Esophagus muscularis mucosa (tissue), 4 donors: ENCODE data around the gene GRID2. TPM values are rescaled to one million over a fixed set of nuclear protein-coding genes. Genes with fewer than 3 reads are reported as not detected.

ENCODE experiments used
- DNase-seq: peaks from one replicate; pipeline ENCODE4 v3.0.0-alpha.2; 2017; ENCODE audit errors: extremely low spot score
- H3K27ac ChIP-seq, 4 donors: fragments of 200-600 bp; sonication (generic); replicated peaks in 1 of 4; 1 replicate in 3 of 4; 2 replicates in 1 of 4; pipeline ENCODE4 v1.5.1; 2016 to 2019; ENCODE audit warnings: mild to moderate bottlenecking in 1 of 4
- H3K27me3 ChIP-seq, 4 donors: fragments of 200-600 bp; sonication (generic); one replicate each; pipeline versions ENCODE4 v1.5.1 to v1.6.0; 2016 to 2019
- H3K36me3 ChIP-seq, 4 donors: fragments of 200-600 bp; sonication (generic); one replicate each; pipeline ENCODE4 v1.5.1; 2016 to 2019
- H3K4me1 ChIP-seq, 4 donors: fragments of 200-600 bp; sonication (generic); one replicate each; pipeline ENCODE4 v1.5.1; 2016 to 2019
- H3K4me3 ChIP-seq, 4 donors: fragments of 200-600 bp; sonication (generic); 1 replicate in 2 of 4; 2 replicates in 2 of 4; pipeline ENCODE4 v1.5.1; 2016 to 2019; ENCODE audit warnings: mild to moderate bottlenecking in 4 of 4, moderate library complexity in 1 of 4
- H3K9me3 ChIP-seq, 4 donors: fragments of 200-600 bp; sonication (generic); 1 replicate in 3 of 4; 2 replicates in 1 of 4; pipeline ENCODE4 v1.5.1; 2016 to 2019
- EP300 ChIP-seq: sonication (generic); formaldehyde crosslinking; IDR thresholded peaks from one replicate; pipeline ENCODE4 v1.6.1; 2017; ENCODE audit warnings: antibody characterized with exemption
- POLR2A ChIP-seq: fragments of 450-650 bp; IDR thresholded peaks from one replicate; pipeline ENCODE4 v1.6.1; 2017; ENCODE audit warnings: antibody characterized with exemption, moderate library complexity, mild to moderate bottlenecking, low read depth
- POLR2AphosphoS5 ChIP-seq, 2 donors: sonication (generic); formaldehyde crosslinking; IDR thresholded peaks; one replicate each; pipeline ENCODE4 v1.6.1; 2017; ENCODE audit warnings: antibody characterized with exemption in 2 of 2
- WGBS: methylation state at CpG from one replicate; pipeline ENCODE4 v1.1.5; 2018; 5-methylcytosine and 5-hydroxymethylcytosine counted together
- intact Hi-C: fragments of 100-400 bp; cut with DNase I; formaldehyde crosslinking; loops from one replicate; pipeline ENCODE4 v1.15.1; 2023
- total RNA-seq, 4 donors: library from RNA; depleted of rRNA; stranded (reverse); fragments of >200 nt; gene quantifications; one replicate each; pipeline versions ENCODE4 v1.1.0 to v1.2.1, GENCODE V29; 2016
- TF ChIP-seq, protein P1 (sequence below), 3 experiments: fragments of 200-600 bp in 2 of 3; fragments of 450-650 bp in 1 of 3; sonication (generic) in 2 of 3; IDR thresholded peaks; one replicate each; pipeline ENCODE4 v1.5.1; 2017 to 2019; ENCODE audit warnings: antibody characterized with exemption in 3 of 3, mild to moderate bottlenecking in 2 of 3, moderate library complexity in 1 of 3

GRID2 gene
- total RNA-seq, 4 donors from 2014 or later, result 0.06 to 0.17 TPM; not detected in 2

DNA sequence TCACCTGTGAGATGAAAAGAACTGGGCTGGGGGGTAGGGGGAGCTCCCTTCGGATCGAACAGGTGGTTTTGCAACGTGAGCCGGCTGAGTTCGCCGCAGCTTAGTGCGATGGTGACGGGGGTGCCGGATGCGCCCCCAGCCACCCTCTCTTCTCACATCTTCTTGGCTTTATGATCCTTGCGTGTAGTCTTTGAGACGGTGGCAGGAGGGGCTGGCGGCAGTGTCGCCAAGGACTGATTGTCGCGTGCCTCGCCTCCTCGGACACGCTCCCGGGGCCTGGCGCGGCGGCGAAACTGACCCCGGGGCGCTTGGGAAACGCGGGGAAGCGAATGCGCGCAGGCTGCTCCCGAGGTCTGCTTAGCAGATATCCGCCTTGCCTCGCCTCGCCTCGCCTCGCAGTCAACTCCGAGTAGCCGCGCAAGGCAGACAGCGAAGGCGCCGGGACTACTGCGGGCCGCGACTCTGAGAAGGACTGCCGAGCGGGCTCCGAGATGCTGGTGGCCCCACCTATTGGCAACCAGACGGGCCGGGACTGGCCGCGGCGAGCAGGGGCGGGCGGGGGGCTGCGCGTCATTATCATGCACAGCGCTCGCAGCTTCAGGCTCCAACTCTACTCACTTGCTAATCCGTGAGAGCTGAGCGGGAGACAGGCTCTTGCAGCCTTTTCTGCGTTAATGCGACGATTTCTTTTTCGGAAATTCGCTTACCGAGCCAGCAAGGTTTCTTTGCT lies 1.5 kb downstream of the GRID2 start:
- DNase-seq, result peak; percentile 91
- TF ChIP-seq, protein P1, sequence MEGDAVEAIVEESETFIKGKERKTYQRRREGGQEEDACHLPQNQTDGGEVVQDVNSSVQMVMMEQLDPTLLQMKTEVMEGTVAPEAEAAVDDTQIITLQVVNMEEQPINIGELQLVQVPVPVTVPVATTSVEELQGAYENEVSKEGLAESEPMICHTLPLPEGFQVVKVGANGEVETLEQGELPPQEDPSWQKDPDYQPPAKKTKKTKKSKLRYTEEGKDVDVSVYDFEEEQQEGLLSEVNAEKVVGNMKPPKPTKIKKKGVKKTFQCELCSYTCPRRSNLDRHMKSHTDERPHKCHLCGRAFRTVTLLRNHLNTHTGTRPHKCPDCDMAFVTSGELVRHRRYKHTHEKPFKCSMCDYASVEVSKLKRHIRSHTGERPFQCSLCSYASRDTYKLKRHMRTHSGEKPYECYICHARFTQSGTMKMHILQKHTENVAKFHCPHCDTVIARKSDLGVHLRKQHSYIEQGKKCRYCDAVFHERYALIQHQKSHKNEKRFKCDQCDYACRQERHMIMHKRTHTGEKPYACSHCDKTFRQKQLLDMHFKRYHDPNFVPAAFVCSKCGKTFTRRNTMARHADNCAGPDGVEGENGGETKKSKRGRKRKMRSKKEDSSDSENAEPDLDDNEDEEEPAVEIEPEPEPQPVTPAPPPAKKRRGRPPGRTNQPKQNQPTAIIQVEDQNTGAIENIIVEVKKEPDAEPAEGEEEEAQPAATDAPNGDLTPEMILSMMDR (IDR thresholded peaks at IDR 0.05), result no peak
- no peak for TF ChIP-seq POLR2A
- no peak for TF ChIP-seq EP300
- no peak for TF ChIP-seq POLR2AphosphoS5 (IDR thresholded peaks at IDR 0.05)
- Histone ChIP-seq H3K4me1 (peaks cover 23 to 30% (median 28%) of the 10 kb centered on the region in 4 donors), H3K27me3 (peaks cover 0 to 57% (median 12%) of the 10 kb centered on the region in 4 donors), H3K36me3 (no peaks in the 10 kb centered on the region), H3K9me3 (no peaks in the 10 kb centered on the region), H3K4me3 (peak overlapping the region; percentile 40 to 54 (median 41)), H3K27ac (no peak overlapping the region)
- WGBS, result 0% methylated on average over 12 of the region's 68 CpGs
- intact Hi-C loops, result no loop called here

DNA sequence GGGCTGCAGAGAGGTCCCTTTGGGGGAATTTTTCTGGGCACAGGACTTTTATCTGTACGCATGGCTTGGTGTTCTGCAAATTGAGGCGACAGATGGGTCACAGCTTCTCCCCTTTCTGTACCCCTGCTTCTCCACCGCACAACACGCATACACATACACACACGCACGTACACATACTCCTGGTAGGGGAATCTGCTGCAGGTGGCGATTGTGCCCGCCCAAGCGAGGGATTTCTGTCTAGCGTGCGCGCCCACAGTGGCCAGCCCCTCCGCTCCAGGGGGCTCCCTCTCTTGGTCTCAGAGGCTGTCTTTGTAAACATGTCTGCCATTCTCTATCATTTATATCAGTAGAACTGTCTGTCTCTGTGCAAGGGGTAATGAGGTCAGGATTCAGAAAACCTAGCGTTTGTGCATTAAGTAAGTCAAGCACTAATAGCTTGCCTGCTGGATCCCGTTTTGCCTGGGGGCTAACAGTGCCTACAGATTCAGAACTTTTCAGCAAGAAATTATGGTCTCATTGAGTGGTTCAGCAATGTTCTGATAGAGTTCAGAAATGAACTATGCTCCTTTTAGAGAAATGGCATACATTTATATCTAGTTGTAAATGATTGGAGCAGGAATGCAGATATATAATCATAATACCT lies 2.2 kb downstream of the GRID2 start:
- intact Hi-C loops, result no loop called here
- H3K27me3 ChIP-seq, result peaks cover 0 to 57% (median 12%) of the 10 kb centered on the region in 4 donors
- no peak overlapping the region for H3K27ac ChIP-seq
- 2% methylated on average over 13 of the region's 15 CpGs for WGBS
- H3K9me3 ChIP-seq, result no peaks in the 10 kb centered on the region
- peaks cover 23 to 30% (median 28%) of the 10 kb centered on the region in 4 donors for H3K4me1 ChIP-seq
- peak overlapping the region; percentile 40 to 54 (median 41) for H3K4me3 ChIP-seq
- TF ChIP-seq EP300 (no peak), POLR2AphosphoS5 (IDR thresholded peaks at IDR 0.05) (no peak), POLR2A (no peak)
- TF ChIP-seq, protein P1 (IDR thresholded peaks at IDR 0.05), result no peak
- no peaks in the 10 kb centered on the region for H3K36me3 ChIP-seq
- no peak for DNase-seq

DNA sequence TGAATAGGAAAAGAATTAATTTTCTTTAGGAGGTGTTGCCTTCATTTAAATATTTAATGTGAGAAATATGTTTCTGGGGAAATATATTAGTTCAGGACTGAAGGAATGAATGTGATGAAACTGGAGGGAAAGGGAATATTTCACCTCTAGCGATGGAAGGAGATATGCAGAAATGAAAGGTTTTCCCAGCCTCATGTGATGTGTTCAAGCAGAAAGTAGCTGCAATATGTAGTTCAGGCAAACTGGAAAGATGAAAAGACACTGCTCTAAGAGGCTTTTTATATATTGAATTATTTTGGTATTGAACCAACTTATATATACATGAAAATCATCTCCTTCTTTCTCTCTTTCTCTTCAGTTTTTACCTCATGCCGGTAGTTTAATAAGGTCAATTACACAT lies 3.4 kb downstream of the GRID2 start:
- Histone ChIP-seq H3K27ac (no peak overlapping the region), H3K27me3 (peaks cover 0 to 50% (median 12%) of the 10 kb centered on the region in 4 donors), H3K9me3 (no peaks in the 10 kb centered on the region), H3K36me3 (no peaks in the 10 kb centered on the region), H3K4me3 (no peak overlapping the region), H3K4me1 (peaks cover 23 to 30% (median 28%) of the 10 kb centered on the region in 4 donors)
- TF ChIP-seq POLR2A, result no peak
- TF ChIP-seq, protein P1 (IDR thresholded peaks at IDR 0.05), result no peak
- TF ChIP-seq EP300, result no peak
- no peak for TF ChIP-seq POLR2AphosphoS5 (IDR thresholded peaks at IDR 0.05)
- DNase-seq, result no peak
- intact Hi-C loops, result no loop called here
- WGBS, result 96% methylated on average over 2 of the region's 2 CpGs

DNA sequence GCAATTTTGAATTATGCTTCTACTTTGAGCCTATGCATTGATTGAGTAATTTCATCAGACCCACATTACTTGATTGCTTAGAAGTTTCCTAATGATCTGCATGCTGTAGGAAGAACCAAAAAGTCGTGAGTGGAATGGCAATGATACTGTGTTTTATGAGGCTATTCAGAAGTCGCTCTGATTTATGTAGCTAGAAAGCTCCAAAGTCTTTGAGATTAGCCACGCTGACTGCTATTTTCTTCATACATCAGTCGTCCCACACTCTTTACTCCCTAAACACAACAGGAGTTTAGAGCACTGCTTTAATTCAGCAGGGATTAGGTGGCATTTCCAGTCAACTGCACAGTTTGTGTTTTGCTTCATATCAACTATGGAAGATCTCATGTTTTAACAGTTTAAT lies 4.1 kb downstream of the GRID2 start:
- no peak overlapping the region for H3K27ac ChIP-seq
- TF ChIP-seq POLR2A (no peak), POLR2AphosphoS5 (IDR thresholded peaks at IDR 0.05) (no peak), EP300 (no peak)
- TF ChIP-seq, protein P1 (IDR thresholded peaks at IDR 0.05), result no peak
- H3K4me3 ChIP-seq, result no peak overlapping the region
- no peak for DNase-seq
- H3K4me1 ChIP-seq, result peaks cover 23 to 30% (median 28%) of the 10 kb centered on the region in 4 donors
- WGBS, result 75% methylated on average over 4 of the region's 4 CpGs
- peaks cover 0 to 43% (median 12%) of the 10 kb centered on the region in 4 donors for H3K27me3 ChIP-seq
- no peaks in the 10 kb centered on the region for H3K36me3 ChIP-seq
- H3K9me3 ChIP-seq, result no peaks in the 10 kb centered on the region
- intact Hi-C loops, result no loop called here
